Stomach (tissue), 9 donors: ENCODE results near the gene GP2. TPM values are rescaled to one million over a fixed set of nuclear protein-coding genes. Genes with fewer than 3 reads are reported as not detected.

Experiments
- DNase-seq, 2 donors: peaks; one replicate each; pipeline versions ENCODE4 v3.0.0 to v3.0.0-alpha.2; 2013 to 2019
- H3K27ac ChIP-seq, 5 donors: fragments of 200-600 bp in 4 of 5; sonication (generic) in 4 of 5; one replicate each; pipeline ENCODE4 v1.5.1; 2013 to 2019; ENCODE audit warnings: mild to moderate bottlenecking in 1 of 5, moderate library complexity in 1 of 5
- H3K27me3 ChIP-seq, 3 donors: fragments of 200-600 bp; sonication (generic); one replicate each; pipeline ENCODE4 v1.5.1; 2017 to 2019; ENCODE audit warnings: mixed run types in 1 of 3
- H3K36me3 ChIP-seq, 4 donors: fragments of 200-600 bp; sonication (generic); 1 replicate in 3 of 4; 2 replicates in 1 of 4; pipeline ENCODE4 v1.5.1; 2016 to 2019
- H3K4me1 ChIP-seq, 4 donors: fragments of 200-600 bp; sonication (generic); one replicate each; pipeline ENCODE4 v1.5.1; 2016 to 2019
- H3K4me3 ChIP-seq, 4 donors: fragments of 200-600 bp; sonication (generic) in 3 of 4; one replicate each; pipeline ENCODE4 v1.5.1; 2016 to 2019; ENCODE audit warnings: mild to moderate bottlenecking in 1 of 4
- H3K9me3 ChIP-seq, 4 donors: fragments of 200-600 bp; sonication (generic); one replicate each; pipeline ENCODE4 v1.5.1; 2016 to 2019
- CTCF ChIP-seq, 7 experiments: fragments of 450-650 bp in 4 of 7; fragments of 200-600 bp in 3 of 7; sonication (generic) in 3 of 7; IDR thresholded peaks; one replicate each; pipeline ENCODE4 v1.5.1; 2016 to 2019; ENCODE audit warnings: antibody characterized with exemption in 7 of 7, control low read depth in 2 of 7, mild to moderate bottlenecking in 1 of 7
- EP300 ChIP-seq: sonication (generic); formaldehyde crosslinking; IDR thresholded peaks from one replicate; pipeline ENCODE4 v1.6.1; 2017; ENCODE audit warnings: antibody characterized with exemption
- POLR2A ChIP-seq, 4 donors: fragments of 450-650 bp; IDR thresholded peaks; one replicate each; pipeline ENCODE4 v1.6.1; 2016; ENCODE audit warnings: antibody characterized with exemption in 4 of 4, control low read depth in 2 of 4, mild to moderate bottlenecking in 1 of 4, moderate library complexity in 1 of 4
- POLR2AphosphoS5 ChIP-seq, 3 donors: sonication (generic); formaldehyde crosslinking; IDR thresholded peaks; one replicate each; pipeline ENCODE4 v1.6.1; 2016; ENCODE audit warnings: antibody characterized with exemption in 3 of 3
- WGBS, 5 donors: extraction: QIAGEN DNeasy Blood & Tissue Kit in 3 of 5; methylation state at CpG; one replicate each; pipeline versions ENCODE4 v1.1.5 to v1.1.7; 2013 to 2018; 5-methylcytosine and 5-hydroxymethylcytosine counted together
- intact Hi-C: fragments of 100-400 bp; cut with DNase I; formaldehyde crosslinking; loops from one replicate; pipeline ENCODE4 v1.15.1; 2023; ENCODE audit warnings: low total_unique reads
- polyA plus RNA-seq, 3 donors: library from polyadenylated mRNA; stranded (reverse); fragments of 200-250 nt; gene quantifications; one replicate each; pipeline ENCODE4 v1.2.3, GENCODE V29; 2013
- total RNA-seq, 5 donors: library from RNA; depleted of rRNA; stranded (reverse); fragments of >200 nt; gene quantifications; one replicate each; pipeline versions ENCODE4 v1.1.0 to v1.2.3, GENCODE V29; 2014 to 2016
- donor health status: healthy with polysubstance abuse.
- donor health status: Bipolar disorder and iron deficiency.
- donor health status: healthy.

GP2 gene
- total and polyA plus RNA-seq, 8 donors, result 0.55 to 53.3 (median 14.4) TPM

DNA sequence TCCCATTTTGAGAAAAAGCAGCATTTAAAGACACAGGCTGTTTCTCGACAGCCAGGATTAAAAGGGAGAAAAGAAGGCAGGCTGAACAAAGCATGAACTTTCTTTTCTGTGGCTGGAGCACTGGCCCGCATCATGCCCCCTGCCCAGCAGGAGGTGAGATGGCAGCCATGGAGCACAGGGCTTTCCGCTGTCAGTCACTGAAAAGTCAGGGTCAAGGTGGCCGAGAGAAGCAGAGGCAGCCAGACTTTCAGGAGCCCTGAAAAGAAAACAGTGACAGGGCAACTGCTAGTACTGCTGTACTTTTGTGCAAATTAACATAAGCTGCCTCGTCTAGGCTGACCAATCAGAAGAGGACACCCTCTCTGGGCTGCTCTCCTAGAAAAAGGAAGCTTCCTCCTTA is 5.8 kb upstream of the GP2 start:
- H3K9me3 ChIP-seq, result no peaks in the 10 kb centered on the region
- intact Hi-C loops, result no loop called here
- no peaks in the 10 kb centered on the region for H3K36me3 ChIP-seq
- TF ChIP-seq CTCF (IDR thresholded peaks at IDR 0.05) (no peak), EP300 (no peak), POLR2A (IDR thresholded peaks at IDR 0.05) (no peak), POLR2AphosphoS5 (IDR thresholded peaks at IDR 0.05) (no peak)
- peaks cover 0 to 9% (median 0%) of the 10 kb centered on the region in 3 donors for H3K27me3 ChIP-seq
- H3K27ac ChIP-seq, result no peak overlapping the region
- DNase-seq, result no peak
- 56 to 69% (median 62%) methylated on average over 5 of the region's 5 CpGs for WGBS, 5 donors
- H3K4me3 ChIP-seq, result no peak overlapping the region
- H3K4me1 ChIP-seq, result no peaks in the 10 kb centered on the region

DNA sequence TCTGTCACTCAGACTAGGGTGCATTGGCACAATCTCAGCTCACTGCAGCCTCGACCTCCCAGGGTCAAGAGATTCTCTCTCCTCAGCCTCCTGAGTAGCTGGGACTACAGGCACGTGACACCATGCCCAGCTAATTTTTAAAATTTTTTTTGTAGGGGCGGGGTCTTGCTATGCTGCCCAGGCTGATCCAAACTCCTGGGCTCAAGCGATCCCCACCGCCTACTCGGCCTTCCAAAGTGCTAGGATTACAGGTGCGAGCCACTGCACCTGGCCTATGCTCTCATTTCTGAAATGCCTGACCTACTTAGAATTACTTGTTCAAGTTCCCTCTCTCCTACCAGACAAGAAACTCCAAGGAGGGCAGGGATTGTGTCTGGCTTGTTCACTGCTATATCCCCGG is 5.1 kb upstream of the GP2 start:
- no peak overlapping the region for H3K27ac ChIP-seq
- no peaks in the 10 kb centered on the region for H3K9me3 ChIP-seq
- H3K4me1 ChIP-seq, result peaks cover 0 to 3% (median 0%) of the 10 kb centered on the region in 4 donors
- peaks cover 0 to 9% (median 0%) of the 10 kb centered on the region in 3 donors for H3K27me3 ChIP-seq
- no peak for DNase-seq
- H3K4me3 ChIP-seq, result no peak overlapping the region
- 83 to 92% (median 87%) methylated on average over 8 of the region's 8 CpGs for WGBS, 5 donors
- intact Hi-C loops, result no loop called here
- no peaks in the 10 kb centered on the region for H3K36me3 ChIP-seq
- TF ChIP-seq CTCF (IDR thresholded peaks at IDR 0.05), result no peak
- no peak for TF ChIP-seq POLR2AphosphoS5 (IDR thresholded peaks at IDR 0.05)
- TF ChIP-seq EP300, result no peak
- TF ChIP-seq POLR2A (IDR thresholded peaks at IDR 0.05), result no peak

- DNase-seq, result no peak
- intact Hi-C loops, result no loop called here
- Histone ChIP-seq H3K9me3 (no peaks in the 10 kb centered on the region), H3K4me3 (no peak overlapping the region), H3K36me3 (no peaks in the 10 kb centered on the region), H3K27me3 (peaks cover 0 to 9% (median 0%) of the 10 kb centered on the region in 3 donors), H3K27ac (no peak overlapping the region), H3K4me1 (peaks cover 0 to 9% (median 7%) of the 10 kb centered on the region in 4 donors)
- TF ChIP-seq EP300 (no peak), POLR2AphosphoS5 (IDR thresholded peaks at IDR 0.05) (no peak), CTCF (IDR thresholded peaks at IDR 0.05) (no peak), POLR2A (IDR thresholded peaks at IDR 0.05) (no peak)
- WGBS, 5 donors, result 78 to 91% (median 87%) methylated on average over 5 of the region's 5 CpGs
Measured at GRCh38 chr16:20331635-20332034, 4.3 kb upstream of the GP2 start.

GRCh38 chr16:20329392-20330138 is 2.3 kb upstream of the GP2 start:
- no peak for TF ChIP-seq POLR2AphosphoS5 (IDR thresholded peaks at IDR 0.05)
- no peak for TF ChIP-seq POLR2A (IDR thresholded peaks at IDR 0.05)
- no peak for TF ChIP-seq EP300
- no peak for TF ChIP-seq CTCF (IDR thresholded peaks at IDR 0.05)
- H3K9me3 ChIP-seq, result no peaks in the 10 kb centered on the region
- H3K27ac ChIP-seq, result no peak overlapping the region
- H3K4me3 ChIP-seq, result no peak overlapping the region
- intact Hi-C loops, result no loop called here
- H3K36me3 ChIP-seq, result no peaks in the 10 kb centered on the region
- no peak for DNase-seq
- H3K4me1 ChIP-seq, result peaks cover 0 to 15% (median 10%) of the 10 kb centered on the region in 4 donors
- 75 to 86% (median 82%) methylated on average over 5 of the region's 5 CpGs for WGBS, 5 donors
- H3K27me3 ChIP-seq, result peaks cover 0 to 4% (median 0%) of the 10 kb centered on the region in 3 donors
